Thyroid gland (tissue), 4 donors: ENCODE results near the gene TMEM11. TPM values are rescaled to one million over a fixed set of nuclear protein-coding genes. Genes with fewer than 3 reads are reported as not detected.

Source experiments
- DNase-seq, 2 donors: peaks; one replicate each; pipeline ENCODE4 v3.0.0-alpha.2; 2019
- H3K27ac ChIP-seq, 3 donors: fragments of 200-600 bp; sonication (generic); 1 replicate in 2 of 3; 2 replicates in 1 of 3; pipeline ENCODE4 v1.5.1; 2016 to 2019; ENCODE audit warnings: mild to moderate bottlenecking in 1 of 3, moderate library complexity in 1 of 3
- H3K27me3 ChIP-seq: fragments of 200-600 bp; sonication (generic); one replicate; pipeline ENCODE4 v1.5.1; 2019
- H3K36me3 ChIP-seq, 2 donors: fragments of 200-600 bp; sonication (generic); one replicate each; pipeline ENCODE4 v1.5.1; 2016 to 2019
- H3K4me1 ChIP-seq, 2 donors: fragments of 200-600 bp; sonication (generic); one replicate each; pipeline ENCODE4 v1.5.1; 2017 to 2019
- H3K4me3 ChIP-seq, 3 donors: fragments of 200-600 bp; sonication (generic); replicated peaks in 1 of 3; 1 replicate in 2 of 3; 2 replicates in 1 of 3; pipeline ENCODE4 v1.5.1; 2016; ENCODE audit warnings: mild to moderate bottlenecking in 1 of 3
- H3K9me3 ChIP-seq: fragments of 200-600 bp; sonication (generic); one replicate; pipeline ENCODE4 v1.5.1; 2017
- POLR2A ChIP-seq, 2 donors: fragments of 450-650 bp; IDR thresholded peaks; one replicate each; pipeline ENCODE4 v1.6.1; 2017; ENCODE audit warnings: antibody characterized with exemption in 2 of 2, mild to moderate bottlenecking in 2 of 2, moderate library complexity in 1 of 2
- WGBS, 2 donors: methylation state at CpG; one replicate each; pipeline ENCODE4 v1.1.5; 2017; 5-methylcytosine and 5-hydroxymethylcytosine counted together
- intact Hi-C: fragments of 100-400 bp; cut with DNase I; formaldehyde crosslinking; loops from one replicate; pipeline ENCODE4 v1.15.1; 2023
- total RNA-seq, 4 donors: library from RNA; depleted of rRNA; stranded (reverse); fragments of >200 nt; gene quantifications; one replicate each; pipeline ENCODE4 v1.2.3, GENCODE V29; 2016
- TF ChIP-seq, protein P1 (sequence below), 6 experiments: fragments of 200-600 bp in 3 of 6; fragments of 450-650 bp in 3 of 6; sonication (generic) in 3 of 6; IDR thresholded peaks; one replicate each; pipeline ENCODE4 v1.5.1; 2016 to 2019; ENCODE audit warnings: antibody characterized with exemption in 6 of 6, mild to moderate bottlenecking in 2 of 6, inconsistent platforms in 1 of 6, moderate library complexity in 1 of 6

Gene TMEM11
- total RNA-seq, 4 donors from 2014 or later: 20.7 to 35.7 (median 24.7) TPM

DNA sequence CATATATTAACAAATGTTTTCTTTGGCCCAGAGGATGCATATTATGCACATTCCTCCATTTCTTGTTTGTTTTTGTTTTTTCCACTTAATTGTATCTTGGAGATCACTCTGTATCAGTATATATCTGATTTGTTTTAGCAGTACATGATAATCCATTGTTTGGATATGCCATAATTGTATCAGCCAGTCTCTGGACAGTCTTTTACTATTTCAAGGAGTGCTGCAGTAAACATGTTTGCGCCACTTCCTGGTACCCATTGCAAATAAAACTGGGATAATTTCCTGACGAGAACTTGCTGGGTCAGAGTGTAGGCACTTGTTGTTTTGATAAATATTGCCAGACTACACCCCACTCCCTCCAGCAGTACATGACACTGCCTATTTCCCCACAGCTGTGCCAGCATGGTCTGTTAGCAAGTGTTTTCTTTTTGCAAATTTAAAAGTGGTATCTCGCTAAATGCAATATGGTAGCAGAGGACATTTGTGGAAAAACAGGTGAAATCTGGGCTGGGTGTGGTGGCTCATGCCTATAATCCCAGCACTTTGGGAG is 4.9 kb upstream of the TMEM11 start:
- H3K4me3 ChIP-seq: no peak overlapping the region
- H3K36me3 ChIP-seq: no peaks in the 10 kb centered on the region
- WGBS, 2 donors: 85 to 86% methylated on average over 3 of the region's 3 CpGs
- intact Hi-C loops: loop anchor here (10.0 kb wide), 1 partner anchor 94 kb away; the partner anchor contains the start of gene DHRS7B
- peaks cover 8 to 12% of the 10 kb centered on the region in 2 donors for H3K4me1 ChIP-seq
- H3K9me3 ChIP-seq: no peaks in the 10 kb centered on the region
- H3K27me3 ChIP-seq: no peaks in the 10 kb centered on the region
- no peak for TF ChIP-seq POLR2A (IDR thresholded peaks at IDR 0.05)
- TF ChIP-seq, protein P1, sequence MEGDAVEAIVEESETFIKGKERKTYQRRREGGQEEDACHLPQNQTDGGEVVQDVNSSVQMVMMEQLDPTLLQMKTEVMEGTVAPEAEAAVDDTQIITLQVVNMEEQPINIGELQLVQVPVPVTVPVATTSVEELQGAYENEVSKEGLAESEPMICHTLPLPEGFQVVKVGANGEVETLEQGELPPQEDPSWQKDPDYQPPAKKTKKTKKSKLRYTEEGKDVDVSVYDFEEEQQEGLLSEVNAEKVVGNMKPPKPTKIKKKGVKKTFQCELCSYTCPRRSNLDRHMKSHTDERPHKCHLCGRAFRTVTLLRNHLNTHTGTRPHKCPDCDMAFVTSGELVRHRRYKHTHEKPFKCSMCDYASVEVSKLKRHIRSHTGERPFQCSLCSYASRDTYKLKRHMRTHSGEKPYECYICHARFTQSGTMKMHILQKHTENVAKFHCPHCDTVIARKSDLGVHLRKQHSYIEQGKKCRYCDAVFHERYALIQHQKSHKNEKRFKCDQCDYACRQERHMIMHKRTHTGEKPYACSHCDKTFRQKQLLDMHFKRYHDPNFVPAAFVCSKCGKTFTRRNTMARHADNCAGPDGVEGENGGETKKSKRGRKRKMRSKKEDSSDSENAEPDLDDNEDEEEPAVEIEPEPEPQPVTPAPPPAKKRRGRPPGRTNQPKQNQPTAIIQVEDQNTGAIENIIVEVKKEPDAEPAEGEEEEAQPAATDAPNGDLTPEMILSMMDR (IDR thresholded peaks at IDR 0.05): no peak
- no peak for DNase-seq
- no peak overlapping the region for H3K27ac ChIP-seq

DNA sequence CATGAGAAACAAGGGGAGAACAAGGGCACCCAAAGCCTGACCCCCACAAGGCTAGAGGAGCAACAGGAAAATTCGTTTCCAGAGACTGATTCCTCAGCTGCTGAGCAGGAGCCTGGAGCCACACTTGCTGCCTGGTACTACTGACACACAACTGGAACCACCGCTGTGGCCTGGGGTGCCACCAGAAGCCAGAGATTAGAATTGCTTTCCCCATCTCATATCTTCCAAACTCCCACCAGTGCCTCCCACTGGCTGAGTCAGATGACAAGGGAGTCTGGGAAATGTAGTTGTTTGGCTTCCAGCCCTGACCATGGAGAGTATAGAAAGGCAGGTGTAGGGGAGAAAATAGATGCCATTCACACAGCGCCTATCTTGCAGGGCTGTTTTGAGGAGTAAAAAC is 4.1 kb upstream of the TMEM11 start:
- Histone ChIP-seq H3K4me3 (no peak overlapping the region), H3K36me3 (no peaks in the 10 kb centered on the region), H3K4me1 (peaks cover 11 to 14% of the 10 kb centered on the region in 2 donors), H3K9me3 (no peaks in the 10 kb centered on the region), H3K27ac (no peak overlapping the region), H3K27me3 (no peaks in the 10 kb centered on the region)
- intact Hi-C loops: loop anchor here (10.0 kb wide), 1 partner anchor 93 kb away; the partner anchor contains the start of gene DHRS7B
- WGBS, 2 donors: 83 to 85% methylated on average over 3 of the region's 3 CpGs
- DNase-seq: no peak
- TF ChIP-seq, protein P1 (IDR thresholded peaks at IDR 0.05): no peak
- TF ChIP-seq POLR2A (IDR thresholded peaks at IDR 0.05): no peak

DNA sequence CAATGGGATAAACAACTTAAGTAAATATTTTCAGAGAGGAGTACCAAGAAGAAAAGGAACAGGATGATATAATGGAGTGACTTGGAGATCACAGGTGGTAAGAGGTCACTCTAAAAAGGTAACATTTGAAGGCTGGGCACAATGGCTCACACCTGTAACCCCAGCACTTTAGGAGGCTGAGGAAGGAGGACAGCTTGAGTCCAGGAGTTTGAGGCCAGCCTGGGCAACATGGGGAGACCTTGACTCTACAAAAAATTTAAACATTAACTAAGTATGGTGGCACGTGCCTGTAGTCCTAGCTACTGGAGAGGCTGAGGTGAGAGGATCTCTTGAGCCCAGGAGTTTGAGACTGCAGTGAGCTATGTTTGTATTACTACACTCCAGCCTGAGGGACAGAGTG is 3.4 kb upstream of the TMEM11 start:
- intact Hi-C loops: loop anchor here (10.0 kb wide), 1 partner anchor 93 kb away; the partner anchor contains the start of gene DHRS7B
- Histone ChIP-seq H3K9me3 (no peaks in the 10 kb centered on the region), H3K4me3 (no peak overlapping the region), H3K27ac (no peak overlapping the region), H3K4me1 (peaks cover 18 to 21% of the 10 kb centered on the region in 2 donors), H3K36me3 (no peaks in the 10 kb centered on the region), H3K27me3 (no peaks in the 10 kb centered on the region)
- 79 to 87% methylated on average over 1 of the region's 1 CpG for WGBS, 2 donors
- TF ChIP-seq POLR2A (IDR thresholded peaks at IDR 0.05): no peak
- TF ChIP-seq, protein P1 (IDR thresholded peaks at IDR 0.05): no peak
- no peak for DNase-seq

DNA sequence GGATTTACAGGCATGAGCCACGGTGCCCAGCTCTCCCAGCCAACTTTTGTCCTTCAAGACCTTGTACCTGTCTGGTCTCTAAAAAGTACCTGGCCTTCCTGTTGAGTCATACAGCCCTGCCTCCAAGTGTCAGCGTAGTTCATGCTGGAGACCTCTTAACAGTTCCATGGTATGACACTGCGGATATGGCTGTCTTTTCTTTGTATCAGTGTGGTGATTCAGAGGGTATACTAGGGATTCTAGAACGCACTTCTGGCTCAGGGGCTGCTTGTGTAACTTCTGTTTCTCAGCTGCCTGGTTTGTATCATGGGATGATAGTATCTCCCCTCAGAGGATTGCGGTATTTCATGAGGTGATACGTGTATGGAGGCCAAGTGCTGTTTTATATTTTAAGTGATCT is 2.0 kb upstream of the TMEM11 start:
- no peak overlapping the region for H3K4me3 ChIP-seq
- H3K27me3 ChIP-seq: no peaks in the 10 kb centered on the region
- TF ChIP-seq, protein P1 (IDR thresholded peaks at IDR 0.05): no peak
- TF ChIP-seq POLR2A (IDR thresholded peaks at IDR 0.05): no peak
- no peak overlapping the region for H3K27ac ChIP-seq
- no peaks in the 10 kb centered on the region for H3K9me3 ChIP-seq
- intact Hi-C loops: loop anchor here (10.0 kb wide), 1 partner anchor 91 kb away; the partner anchor contains the start of gene DHRS7B
- H3K4me1 ChIP-seq: peaks cover 31 to 35% of the 10 kb centered on the region in 2 donors
- DNase-seq: no peak
- 89 to 95% methylated on average over 6 of the region's 6 CpGs for WGBS, 2 donors
- no peaks in the 10 kb centered on the region for H3K36me3 ChIP-seq

DNA sequence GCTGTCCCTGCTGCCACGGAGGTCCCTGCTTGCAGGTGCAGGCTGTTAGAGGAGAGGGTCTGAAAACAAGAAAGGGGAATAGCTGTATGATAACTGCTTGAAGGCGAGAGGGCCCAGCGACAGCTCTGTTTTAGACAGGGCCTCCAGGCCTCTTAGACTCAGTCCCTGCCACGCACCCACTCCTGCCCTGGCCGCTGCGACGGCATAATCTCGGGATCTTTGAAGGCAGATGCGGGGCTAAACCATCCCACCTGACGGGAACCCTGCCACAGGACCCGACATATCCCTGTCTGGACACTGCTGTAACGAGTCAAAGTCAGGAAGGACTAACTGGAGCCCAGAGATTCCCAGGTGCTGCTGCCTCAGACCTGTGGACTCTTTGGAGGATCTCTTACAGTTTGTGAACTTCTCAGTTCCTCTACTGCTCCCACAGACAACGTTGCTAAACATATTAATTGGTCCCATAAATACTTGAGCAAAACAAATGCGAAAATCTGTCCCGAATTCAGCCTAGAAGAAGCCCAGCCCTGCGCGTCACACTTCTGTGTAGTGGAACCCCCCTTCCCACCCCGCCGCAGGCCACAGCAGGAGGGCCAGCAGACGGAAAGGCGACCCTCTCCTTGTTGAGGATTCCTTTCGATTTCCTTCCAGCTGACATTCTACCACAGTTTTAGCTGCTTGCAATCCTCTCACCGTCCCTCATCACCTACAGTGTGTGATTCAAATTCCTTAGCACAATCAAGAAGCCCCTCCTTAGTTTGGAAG is 998 bp upstream of the TMEM11 start:
- Histone ChIP-seq H3K27ac (peak overlapping the region; percentile 77 to 96 (median 90)), H3K9me3 (no peaks in the 10 kb centered on the region), H3K4me1 (peaks cover 41 to 45% of the 10 kb centered on the region in 2 donors), H3K27me3 (no peaks in the 10 kb centered on the region), H3K36me3 (no peaks in the 10 kb centered on the region), H3K4me3 (peak overlapping the region; percentile 50 to 97 (median 86))
- WGBS, 2 donors: 12 to 19% methylated on average over 12 to 22 of the region's 23 CpGs
- TF ChIP-seq, protein P1 (IDR thresholded peaks at IDR 0.05): no peak
- TF ChIP-seq POLR2A (IDR thresholded peaks at IDR 0.05): no peak
- intact Hi-C loops: loop anchor here (5.0 to 10.0 kb wide), 2 partner anchors 90 to 173 kb away; partner anchors contain the start of genes DHRS7B and USP22
- no peak for DNase-seq
